ENCODE measurements around the gene ARL5C.

The ARL5C gene

GRCh38 chr17:39156491-39156890 lies 9.5 kb downstream of the ARL5C start:
- no peak for DNase-seq (ENCODE audit: low read depth)
- TF ChIP-seq, protein P1, sequence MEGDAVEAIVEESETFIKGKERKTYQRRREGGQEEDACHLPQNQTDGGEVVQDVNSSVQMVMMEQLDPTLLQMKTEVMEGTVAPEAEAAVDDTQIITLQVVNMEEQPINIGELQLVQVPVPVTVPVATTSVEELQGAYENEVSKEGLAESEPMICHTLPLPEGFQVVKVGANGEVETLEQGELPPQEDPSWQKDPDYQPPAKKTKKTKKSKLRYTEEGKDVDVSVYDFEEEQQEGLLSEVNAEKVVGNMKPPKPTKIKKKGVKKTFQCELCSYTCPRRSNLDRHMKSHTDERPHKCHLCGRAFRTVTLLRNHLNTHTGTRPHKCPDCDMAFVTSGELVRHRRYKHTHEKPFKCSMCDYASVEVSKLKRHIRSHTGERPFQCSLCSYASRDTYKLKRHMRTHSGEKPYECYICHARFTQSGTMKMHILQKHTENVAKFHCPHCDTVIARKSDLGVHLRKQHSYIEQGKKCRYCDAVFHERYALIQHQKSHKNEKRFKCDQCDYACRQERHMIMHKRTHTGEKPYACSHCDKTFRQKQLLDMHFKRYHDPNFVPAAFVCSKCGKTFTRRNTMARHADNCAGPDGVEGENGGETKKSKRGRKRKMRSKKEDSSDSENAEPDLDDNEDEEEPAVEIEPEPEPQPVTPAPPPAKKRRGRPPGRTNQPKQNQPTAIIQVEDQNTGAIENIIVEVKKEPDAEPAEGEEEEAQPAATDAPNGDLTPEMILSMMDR (IDR thresholded peaks at IDR 0.05; ENCODE audit: insufficient read depth, low read depth, low read length, missing control alignments) = no peak

DNA sequence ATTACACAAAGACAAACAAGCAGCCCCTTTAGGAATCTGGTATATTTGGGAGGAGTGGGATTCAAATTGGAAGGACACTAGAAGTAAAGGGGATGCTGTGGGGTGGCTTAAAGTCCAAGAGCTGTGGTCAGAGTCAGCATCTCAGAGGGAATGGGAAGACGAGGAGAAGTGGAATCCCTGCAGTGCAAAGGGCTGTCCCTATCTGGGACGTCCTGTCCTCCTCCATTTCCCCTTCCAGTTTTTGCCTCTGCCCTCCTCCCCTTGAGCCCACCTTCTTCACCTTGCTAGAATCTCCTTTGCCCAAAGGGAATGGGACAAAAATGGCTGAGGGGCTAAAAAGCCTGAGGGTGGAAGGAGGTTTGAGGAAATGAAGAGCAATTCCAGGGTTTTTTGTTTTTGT lies 10.3 kb downstream of the ARL5C start:
- TF ChIP-seq, protein P1 (IDR thresholded peaks at IDR 0.05; ENCODE audit: insufficient read depth, low read depth, low read length, missing control alignments) = no peak
- DNase-seq (ENCODE audit: low read depth) = no peak
- H3K4me3 ChIP-seq (ENCODE audit: low read length) = no peak overlapping the region

More at GRCh38 chr17:39156491-39156890, 9.5 kb downstream of the ARL5C start:
- no peak overlapping the region for H3K4me3 ChIP-seq (ENCODE audit: low read length)

- H3K4me3 ChIP-seq (ENCODE audit: low read length) = peak overlapping the region; percentile 84
- peak; percentile 78 for DNase-seq (ENCODE audit: low read depth)
- TF ChIP-seq, protein P1 (IDR thresholded peaks at IDR 0.05; ENCODE audit: insufficient read depth, low read depth, low read length, missing control alignments) = peak; percentile 15
Measured at GRCh38 chr17:39153599-39154051, 12.3 kb downstream of the ARL5C start.

DNA sequence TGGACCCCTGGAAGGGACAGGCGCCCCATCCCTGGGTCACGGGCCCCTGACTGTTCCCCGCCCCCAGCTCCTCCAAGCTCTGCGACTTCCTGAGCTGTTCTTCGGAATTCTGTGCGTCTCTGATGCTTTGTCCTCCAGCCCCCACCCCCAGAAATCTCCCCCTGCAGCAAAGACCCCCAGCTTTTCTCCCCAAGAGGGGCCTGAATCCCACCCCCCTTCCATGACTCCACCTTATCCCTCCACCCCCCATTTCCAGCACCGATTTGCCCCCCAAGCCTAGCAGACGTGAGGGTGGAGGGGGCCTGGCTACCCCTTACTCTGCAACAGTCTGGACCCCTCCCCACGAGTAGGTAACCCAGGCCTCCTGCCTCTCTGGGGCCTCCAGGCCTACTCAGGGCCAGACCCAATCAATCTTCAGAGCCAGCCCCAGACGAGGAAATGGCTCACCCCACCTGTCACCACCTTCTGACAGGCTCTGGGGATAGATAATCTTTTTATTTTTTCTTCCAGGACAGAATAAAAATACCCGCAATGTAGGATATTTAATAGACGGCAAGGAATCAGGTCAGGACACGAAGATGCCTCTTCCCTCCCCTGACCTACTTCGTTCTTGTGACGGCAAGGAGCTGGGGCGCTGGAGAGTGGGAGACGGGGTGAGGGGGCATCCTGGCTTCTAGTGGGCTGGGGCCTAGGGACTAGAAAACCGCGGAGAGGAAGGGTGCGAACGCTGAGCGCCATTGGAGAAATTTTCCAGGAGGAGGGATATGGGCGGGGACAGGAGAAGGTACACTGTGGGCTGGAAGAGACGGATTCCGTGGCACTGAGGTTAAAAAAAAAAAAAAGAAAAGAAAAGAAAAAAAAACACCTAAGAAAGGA lies 13.8 kb downstream of the ARL5C start:
- peak overlapping the region; percentile 84 for H3K4me3 ChIP-seq (ENCODE audit: low read length)
- TF ChIP-seq, protein P1 (IDR thresholded peaks at IDR 0.05; ENCODE audit: insufficient read depth, low read depth, low read length, missing control alignments) = no peak
- DNase-seq (ENCODE audit: low read depth) = peak; percentile 32

- TF ChIP-seq, protein P1 (IDR thresholded peaks at IDR 0.05; ENCODE audit: insufficient read depth, low read depth, low read length, missing control alignments) = no peak
- H3K4me3 ChIP-seq (ENCODE audit: low read length) = peak within 1 kb of the TSS; percentile 84
- no peak for DNase-seq (ENCODE audit: low read depth)
Measured at GRCh38 chr17:39151150-39151942, 14.6 kb downstream of the ARL5C start, which contains the start of gene PLXDC1. TSS of gene PLXDC1 (minus strand) at chr17:39151637. CDS start at chr17:39151437, 200 bp downstream.

DNA sequence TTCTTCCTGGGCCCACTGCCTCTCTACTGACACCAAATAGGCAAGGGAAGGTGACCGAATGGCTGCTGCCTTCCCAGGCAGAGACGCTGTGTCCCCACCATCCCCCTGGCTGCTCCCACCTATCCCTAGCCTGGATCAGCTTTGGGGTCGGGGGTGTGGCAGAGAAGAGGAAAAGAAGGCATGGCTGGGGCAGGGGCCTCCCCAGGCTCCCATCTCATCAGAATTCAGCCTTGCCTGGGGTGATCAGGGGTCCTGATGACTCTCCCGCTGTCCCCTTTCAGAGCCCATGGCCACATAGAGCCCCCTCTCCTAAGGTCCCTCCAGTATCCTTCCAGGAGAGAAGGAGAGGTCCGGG lies 15.2 kb downstream of the ARL5C start:
- TF ChIP-seq, protein P1 (IDR thresholded peaks at IDR 0.05; ENCODE audit: insufficient read depth, low read depth, low read length, missing control alignments) = no peak
- no peak overlapping the region for H3K4me3 ChIP-seq (ENCODE audit: low read length)
- DNase-seq (ENCODE audit: low read depth) = no peak
